ENCODE results near the gene TTLL7. TPM values are rescaled to one million over a fixed set of nuclear protein-coding genes. Genes with fewer than 3 reads are reported as not detected.

TTLL7 gene
- total and polyA plus RNA-seq, 8 donors, result 1.4 to 50.8 (median 8.5) TPM

DNA sequence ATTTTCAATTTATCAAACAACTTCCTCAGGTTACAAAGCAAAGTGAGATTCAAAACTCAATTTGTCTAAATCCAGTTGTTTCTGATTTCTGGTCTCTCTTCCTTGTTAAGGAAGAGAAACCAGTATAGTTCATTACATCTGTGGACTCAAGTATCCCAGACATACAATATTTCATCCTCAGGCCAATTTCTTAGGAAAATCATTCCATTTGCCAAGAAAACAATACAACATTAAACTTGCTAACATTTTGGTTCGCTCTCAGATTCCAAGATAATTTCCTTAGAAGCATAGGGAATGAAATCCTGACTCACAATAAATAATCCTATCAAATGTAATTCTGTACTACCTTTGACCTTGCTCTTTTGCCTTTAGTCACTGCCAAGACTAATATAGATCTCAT lies 11.2 kb upstream of the TTLL7 start:
- no peaks in the 10 kb centered on the region for H3K4me1 ChIP-seq
- no peaks in the 10 kb centered on the region for H3K36me3 ChIP-seq
- H3K27ac ChIP-seq, result no peak overlapping the region
- no peak for TF ChIP-seq EP300 (IDR thresholded peaks at IDR 0.05)
- WGBS, 5 donors, result 25 to 55% (median 33%) methylated on average over 1 of the region's 1 CpG
- no peaks in the 10 kb centered on the region for H3K27me3 ChIP-seq
- intact Hi-C loops (cut with DNase I; ENCODE audit: low total_unique reads), result no loop called here
- H3K4me3 ChIP-seq, result no peak overlapping the region
- H3K9me3 ChIP-seq, result no peaks in the 10 kb centered on the region
- no peak for DNase-seq

DNA sequence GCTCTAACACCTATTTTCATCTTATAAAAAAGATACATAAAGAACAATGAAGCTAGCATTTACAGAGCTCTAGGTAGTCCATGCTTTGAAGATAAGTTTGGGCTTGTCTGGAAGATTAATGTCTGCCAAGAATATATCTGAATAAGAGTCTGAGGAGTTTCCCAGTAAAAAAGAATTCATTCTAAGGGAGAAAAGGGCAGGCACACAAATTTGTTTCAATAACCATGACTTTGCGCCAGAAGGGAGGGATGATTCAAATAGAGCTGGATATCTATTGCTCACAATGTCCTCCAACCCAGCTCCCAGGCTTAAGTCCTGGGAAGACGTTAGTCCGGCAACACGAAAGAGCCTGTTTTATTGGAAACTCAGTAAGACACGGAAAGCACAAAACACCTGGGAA lies 9.7 kb upstream of the TTLL7 start:
- Histone ChIP-seq H3K9me3 (no peaks in the 10 kb centered on the region), H3K27me3 (no peaks in the 10 kb centered on the region), H3K27ac (no peak overlapping the region), H3K4me3 (no peak overlapping the region), H3K36me3 (no peaks in the 10 kb centered on the region), H3K4me1 (no peaks in the 10 kb centered on the region)
- intact Hi-C loops (cut with DNase I; ENCODE audit: low total_unique reads), result no loop called here
- no peak for TF ChIP-seq EP300 (IDR thresholded peaks at IDR 0.05)
- TF ChIP-seq POLR2AphosphoS5 (IDR thresholded peaks at IDR 0.05), result no peak
- no peak for TF ChIP-seq POLR2A (IDR thresholded peaks at IDR 0.05)
- TF ChIP-seq, protein P1, sequence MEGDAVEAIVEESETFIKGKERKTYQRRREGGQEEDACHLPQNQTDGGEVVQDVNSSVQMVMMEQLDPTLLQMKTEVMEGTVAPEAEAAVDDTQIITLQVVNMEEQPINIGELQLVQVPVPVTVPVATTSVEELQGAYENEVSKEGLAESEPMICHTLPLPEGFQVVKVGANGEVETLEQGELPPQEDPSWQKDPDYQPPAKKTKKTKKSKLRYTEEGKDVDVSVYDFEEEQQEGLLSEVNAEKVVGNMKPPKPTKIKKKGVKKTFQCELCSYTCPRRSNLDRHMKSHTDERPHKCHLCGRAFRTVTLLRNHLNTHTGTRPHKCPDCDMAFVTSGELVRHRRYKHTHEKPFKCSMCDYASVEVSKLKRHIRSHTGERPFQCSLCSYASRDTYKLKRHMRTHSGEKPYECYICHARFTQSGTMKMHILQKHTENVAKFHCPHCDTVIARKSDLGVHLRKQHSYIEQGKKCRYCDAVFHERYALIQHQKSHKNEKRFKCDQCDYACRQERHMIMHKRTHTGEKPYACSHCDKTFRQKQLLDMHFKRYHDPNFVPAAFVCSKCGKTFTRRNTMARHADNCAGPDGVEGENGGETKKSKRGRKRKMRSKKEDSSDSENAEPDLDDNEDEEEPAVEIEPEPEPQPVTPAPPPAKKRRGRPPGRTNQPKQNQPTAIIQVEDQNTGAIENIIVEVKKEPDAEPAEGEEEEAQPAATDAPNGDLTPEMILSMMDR (IDR thresholded peaks at IDR 0.05), result no peak
- no peak for DNase-seq
- 87 to 92% (median 89%) methylated on average over 5 of the region's 5 CpGs for WGBS, 5 donors

DNA sequence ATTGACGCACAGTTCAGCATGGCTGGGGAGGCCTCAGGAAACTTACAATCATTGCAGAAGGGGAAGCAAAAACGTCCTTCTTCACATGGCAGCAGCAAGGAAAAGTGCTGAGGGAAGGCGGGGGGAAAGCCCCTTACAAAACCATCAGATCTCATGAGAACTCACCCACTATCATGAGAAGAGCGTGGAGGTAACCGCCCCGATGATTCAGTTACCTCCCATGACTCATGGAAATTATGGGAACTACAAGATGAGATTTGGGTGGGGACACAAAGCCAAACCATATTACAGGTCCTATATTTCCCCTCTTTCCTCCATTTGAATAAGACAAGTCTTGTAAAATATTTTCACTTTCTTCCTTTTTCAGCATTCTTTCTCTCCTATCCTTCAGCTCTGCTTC lies 7.7 kb upstream of the TTLL7 start:
- 82 to 89% (median 84%) methylated on average over 6 of the region's 6 CpGs for WGBS, 5 donors
- Histone ChIP-seq H3K27ac (no peak overlapping the region), H3K4me1 (no peaks in the 10 kb centered on the region), H3K9me3 (no peaks in the 10 kb centered on the region), H3K27me3 (no peaks in the 10 kb centered on the region), H3K4me3 (no peak overlapping the region), H3K36me3 (no peaks in the 10 kb centered on the region)
- intact Hi-C loops (cut with DNase I; ENCODE audit: low total_unique reads), result no loop called here
- TF ChIP-seq, protein P1 (IDR thresholded peaks at IDR 0.05), result no peak
- TF ChIP-seq EP300 (IDR thresholded peaks at IDR 0.05) (no peak), POLR2A (IDR thresholded peaks at IDR 0.05) (no peak)
- DNase-seq, result no peak

DNA sequence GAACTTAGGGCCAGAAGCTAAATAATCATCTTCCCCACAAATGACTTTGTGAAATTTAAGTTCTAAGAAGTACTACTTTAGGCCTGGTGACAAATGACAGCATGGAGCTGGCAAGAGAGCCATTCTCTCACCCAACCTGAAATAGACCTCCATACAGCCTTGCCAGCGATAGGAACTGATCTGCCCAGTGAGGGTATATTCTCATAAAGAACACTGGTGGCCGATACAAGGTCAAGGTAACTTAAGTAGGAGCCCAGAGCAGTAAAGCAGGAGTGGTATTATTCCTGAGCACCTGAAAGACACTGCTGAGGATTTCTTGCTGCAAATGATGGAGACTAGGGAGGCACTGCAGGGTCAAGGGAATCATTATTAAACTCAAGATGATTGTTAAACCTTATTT lies 2.6 kb upstream of the TTLL7 start:
- no peaks in the 10 kb centered on the region for H3K9me3 ChIP-seq
- intact Hi-C loops (cut with DNase I; ENCODE audit: low total_unique reads), result no loop called here
- no peak overlapping the region for H3K4me3 ChIP-seq
- TF ChIP-seq POLR2A (IDR thresholded peaks at IDR 0.05) (no peak), POLR2AphosphoS5 (IDR thresholded peaks at IDR 0.05) (no peak), EP300 (IDR thresholded peaks at IDR 0.05) (no peak)
- TF ChIP-seq, protein P1 (IDR thresholded peaks at IDR 0.05), result no peak
- no peaks in the 10 kb centered on the region for H3K36me3 ChIP-seq
- 95 to 100% (median 96%) methylated on average over 2 of the region's 2 CpGs for WGBS, 5 donors
- peaks cover 0 to 13% (median 10%) of the 10 kb centered on the region in 3 donors for H3K27me3 ChIP-seq
- no peak for DNase-seq
- H3K4me1 ChIP-seq, result peaks cover 0 to 29% (median 18%) of the 10 kb centered on the region in 4 donors
- no peak overlapping the region for H3K27ac ChIP-seq

DNA sequence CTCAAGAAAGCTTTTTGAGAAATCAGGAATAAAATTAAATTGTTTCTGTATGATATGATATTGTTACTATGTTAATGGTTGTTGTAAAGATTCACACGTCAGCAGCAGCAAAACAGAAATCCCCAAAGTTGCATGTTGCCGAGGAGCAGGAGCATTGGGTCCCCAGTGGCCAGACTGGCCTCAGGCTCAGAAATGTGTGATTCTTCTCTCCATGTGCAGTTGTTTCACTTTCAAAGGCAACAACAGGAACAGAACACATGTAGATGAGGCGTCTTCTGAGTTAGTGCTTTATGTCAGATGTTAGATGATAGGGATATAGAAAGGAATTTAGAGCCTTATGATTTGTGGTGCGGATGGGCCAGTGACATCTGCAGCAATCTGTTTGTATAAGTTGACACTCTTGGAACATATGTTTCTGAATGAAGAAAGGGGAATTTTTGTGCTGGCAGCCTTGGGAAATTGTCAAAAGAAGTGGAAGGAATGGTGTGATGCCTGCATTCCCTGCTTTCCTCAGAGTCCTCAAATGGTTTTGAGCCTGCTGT lies 2.1 kb upstream of the TTLL7 start:
- no peak for DNase-seq
- Histone ChIP-seq H3K4me3 (no peak overlapping the region), H3K27me3 (peaks cover 0 to 13% (median 10%) of the 10 kb centered on the region in 3 donors), H3K27ac (no peak overlapping the region), H3K9me3 (no peaks in the 10 kb centered on the region), H3K4me1 (peaks cover 0 to 33% (median 21%) of the 10 kb centered on the region in 4 donors), H3K36me3 (no peaks in the 10 kb centered on the region)
- no peak for TF ChIP-seq POLR2A (IDR thresholded peaks at IDR 0.05)
- TF ChIP-seq EP300 (IDR thresholded peaks at IDR 0.05), result no peak
- no peak for TF ChIP-seq POLR2AphosphoS5 (IDR thresholded peaks at IDR 0.05)
- TF ChIP-seq, protein P1 (IDR thresholded peaks at IDR 0.05), result no peak
- intact Hi-C loops (cut with DNase I; ENCODE audit: low total_unique reads), result no loop called here
- WGBS, 5 donors, result 72 to 88% (median 85%) methylated on average over 4 of the region's 4 CpGs
